Fibroblast of lung (primary cell): Measurements from ENCODE around the gene ST8SIA4. TPM values are rescaled to one million over a fixed set of nuclear protein-coding genes. Genes with fewer than 3 reads are reported as not detected.
A peak's percentile ranks its signal among the peaks of the same experiment; 100 is the strongest.

Experiments used
- DNase-seq, 2 donors: peaks; one replicate each; pipeline versions ENCODE4 v3.0.0 to v3.0.0-alpha.2; 2010; ENCODE audit warnings: low read depth in 2 of 2
- H2AFZ ChIP-seq: 2 replicates; pipeline ENCODE4 v1.5.1; 2012; ENCODE audit warnings: low read length, control low read depth, inconsistent platforms
- H3K27ac ChIP-seq: 2 replicates; pipeline ENCODE4 v1.5.1; 2011; ENCODE audit warnings: low read length, control low read depth; ENCODE audit not compliant: insufficient read depth
- H3K27me3 ChIP-seq: 2 replicates; pipeline ENCODE4 v1.5.1; 2011; ENCODE audit warnings: mild to moderate bottlenecking, low read length; ENCODE audit not compliant: control insufficient read depth, insufficient read depth
- H3K36me3 ChIP-seq: 2 replicates; pipeline ENCODE4 v1.5.1; 2011; ENCODE audit warnings: low read length; ENCODE audit not compliant: control insufficient read depth, insufficient read depth
- H3K4me1 ChIP-seq: 2 replicates; pipeline ENCODE4 v1.5.1; 2011; ENCODE audit warnings: low read length; ENCODE audit not compliant: control insufficient read depth, insufficient read depth; ENCODE audit errors: extremely low read depth
- H3K4me2 ChIP-seq: 2 replicates; pipeline ENCODE4 v1.5.1; 2011; ENCODE audit warnings: low read length, control low read depth; ENCODE audit not compliant: insufficient read depth; ENCODE audit errors: extremely low read depth
- H3K4me3 ChIP-seq, 4 experiments: fragments of 200-600 bp in 1 of 4; sonication (generic) in 1 of 4; replicated peaks in 1 of 4; 2 replicates each; pipeline ENCODE4 v1.5.1; 2011 to 2016; ENCODE audit warnings: low read length in 4 of 4, low read depth in 3 of 4, mild to moderate bottlenecking in 3 of 4, control low read depth in 2 of 4, inconsistent platforms in 1 of 4, mixed read lengths in 1 of 4; ENCODE audit not compliant: insufficient read depth in 1 of 4; ENCODE audit errors: control extremely low read depth in 1 of 4
- H3K79me2 ChIP-seq: 2 replicates; pipeline ENCODE4 v1.5.1; 2012; ENCODE audit warnings: mild to moderate bottlenecking, low read length, inconsistent platforms; ENCODE audit not compliant: control insufficient read depth, insufficient read depth
- H3K9ac ChIP-seq: 2 replicates; pipeline ENCODE4 v1.5.1; 2011; ENCODE audit warnings: mild to moderate bottlenecking, low read length, control low read depth; ENCODE audit not compliant: insufficient read depth
- H3K9me3 ChIP-seq: 2 replicates; pipeline ENCODE4 v1.5.1; 2012; ENCODE audit warnings: low read depth, low read length; ENCODE audit not compliant: control insufficient read depth, insufficient read depth
- H4K20me1 ChIP-seq: 2 replicates; pipeline ENCODE4 v1.5.1; 2011; ENCODE audit warnings: low read length; ENCODE audit not compliant: control insufficient read depth, insufficient read depth; ENCODE audit errors: extremely low read depth
- EZH2 ChIP-seq: IDR thresholded peaks from 2 replicates; pipeline ENCODE4 v1.5.1; 2012; ENCODE audit warnings: low read length, control low read depth, mild to moderate bottlenecking; ENCODE audit errors: missing control alignments
- polyA plus RNA-seq, 2 donors: library from polyadenylated mRNA; depleted of rRNA in 1 of 2; stranded (reverse) in 1 of 2; unstranded in 1 of 2; fragments of >200 nt; gene quantifications; 2 replicates each; pipeline ENCODE4 v1.2.1, GENCODE V29; 2011 to 2012; ENCODE audit warnings: missing spikeins in 1 of 2
- total RNA-seq: library from RNA; depleted of rRNA; stranded (reverse); fragments of >200 nt; gene quantifications from 2 replicates; pipeline ENCODE4 v1.2.1, GENCODE V29; 2014
- TF ChIP-seq, protein P1 (sequence below), 2 donors: IDR thresholded peaks in 1 of 2; conservative IDR thresholded peaks in 1 of 2; 1 replicate in 1 of 2; 2 replicates in 1 of 2; pipeline ENCODE4 v1.5.1; 2011 to 2012; ENCODE audit warnings: low read length in 2 of 2, control low read depth in 1 of 2, inconsistent platforms in 1 of 2, low read depth in 1 of 2, mild to moderate bottlenecking in 1 of 2

ST8SIA4 gene
- total and polyA plus RNA-seq, 2 donors (not counting 1 experiment from before 2014, with no cell fraction given) = 0.02 to 0.33 TPM

GRCh38 chr5:100799166-100799565 is 103.9 kb downstream of the ST8SIA4 start:
- no peak overlapping the region for H3K4me3 ChIP-seq
- H3K4me2 ChIP-seq = no peak overlapping the region
- H3K79me2 ChIP-seq = no peaks in the 10 kb centered on the region
- no peak overlapping the region for H2AFZ ChIP-seq
- no peak for DNase-seq
- no peaks in the 10 kb centered on the region for H3K4me1 ChIP-seq
- H4K20me1 ChIP-seq = no peaks in the 10 kb centered on the region
- H3K27me3 ChIP-seq = no peaks in the 10 kb centered on the region
- H3K9ac ChIP-seq = no peak overlapping the region
- TF ChIP-seq, protein P1, sequence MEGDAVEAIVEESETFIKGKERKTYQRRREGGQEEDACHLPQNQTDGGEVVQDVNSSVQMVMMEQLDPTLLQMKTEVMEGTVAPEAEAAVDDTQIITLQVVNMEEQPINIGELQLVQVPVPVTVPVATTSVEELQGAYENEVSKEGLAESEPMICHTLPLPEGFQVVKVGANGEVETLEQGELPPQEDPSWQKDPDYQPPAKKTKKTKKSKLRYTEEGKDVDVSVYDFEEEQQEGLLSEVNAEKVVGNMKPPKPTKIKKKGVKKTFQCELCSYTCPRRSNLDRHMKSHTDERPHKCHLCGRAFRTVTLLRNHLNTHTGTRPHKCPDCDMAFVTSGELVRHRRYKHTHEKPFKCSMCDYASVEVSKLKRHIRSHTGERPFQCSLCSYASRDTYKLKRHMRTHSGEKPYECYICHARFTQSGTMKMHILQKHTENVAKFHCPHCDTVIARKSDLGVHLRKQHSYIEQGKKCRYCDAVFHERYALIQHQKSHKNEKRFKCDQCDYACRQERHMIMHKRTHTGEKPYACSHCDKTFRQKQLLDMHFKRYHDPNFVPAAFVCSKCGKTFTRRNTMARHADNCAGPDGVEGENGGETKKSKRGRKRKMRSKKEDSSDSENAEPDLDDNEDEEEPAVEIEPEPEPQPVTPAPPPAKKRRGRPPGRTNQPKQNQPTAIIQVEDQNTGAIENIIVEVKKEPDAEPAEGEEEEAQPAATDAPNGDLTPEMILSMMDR (conservative IDR thresholded peaks at IDR 0.05 in 1 of 2, IDR thresholded peaks at IDR 0.05 in 1 of 2; ENCODE audit: low read depth in 1 of 2, low read length in 2 of 2) = no peak
- H3K9me3 ChIP-seq = no peaks in the 10 kb centered on the region
- H3K27ac ChIP-seq = no peak overlapping the region
- H3K36me3 ChIP-seq = no peaks in the 10 kb centered on the region

DNA sequence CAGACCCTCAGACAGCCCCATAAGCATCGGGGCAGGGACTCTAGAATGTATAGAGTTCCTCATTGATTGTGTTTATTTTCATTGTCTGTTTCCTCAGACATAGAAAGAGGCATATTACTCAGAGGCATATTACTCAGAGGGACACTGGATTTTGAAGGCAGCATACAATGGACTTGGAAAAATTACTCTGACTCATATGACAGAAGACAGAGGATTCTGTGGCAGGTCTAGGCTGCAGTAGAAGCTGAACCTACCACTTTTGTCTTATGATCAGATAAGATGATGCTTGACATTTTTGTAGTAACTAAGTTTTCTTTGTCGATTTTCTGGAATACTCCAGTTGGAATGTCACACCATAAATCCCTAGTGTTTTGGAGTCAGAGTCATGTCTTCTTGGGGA is 105.2 kb downstream of the ST8SIA4 start:
- Histone ChIP-seq H3K9ac (no peak overlapping the region), H3K4me2 (no peak overlapping the region), H3K4me1 (no peaks in the 10 kb centered on the region), H3K9me3 (no peaks in the 10 kb centered on the region), H3K36me3 (no peaks in the 10 kb centered on the region), H3K27ac (no peak overlapping the region), H3K4me3 (no peak overlapping the region), H2AFZ (no peak overlapping the region), H4K20me1 (no peaks in the 10 kb centered on the region), H3K27me3 (no peaks in the 10 kb centered on the region), H3K79me2 (no peaks in the 10 kb centered on the region)
- DNase-seq = peak; percentile 24 to 86
- TF ChIP-seq EZH2 = no peak
- TF ChIP-seq, protein P1 (conservative IDR thresholded peaks at IDR 0.05 in 1 of 2, IDR thresholded peaks at IDR 0.05 in 1 of 2; ENCODE audit: low read depth in 1 of 2, low read length in 2 of 2) = no peak

GRCh38 chr5:100796851-100797250 is 106.2 kb downstream of the ST8SIA4 start:
- Histone ChIP-seq H4K20me1 (no peaks in the 10 kb centered on the region), H3K9me3 (no peaks in the 10 kb centered on the region), H3K36me3 (no peaks in the 10 kb centered on the region), H3K79me2 (no peaks in the 10 kb centered on the region), H2AFZ (no peak overlapping the region), H3K4me2 (no peak overlapping the region), H3K9ac (no peak overlapping the region), H3K4me1 (no peaks in the 10 kb centered on the region), H3K4me3 (no peak overlapping the region), H3K27me3 (no peaks in the 10 kb centered on the region), H3K27ac (no peak overlapping the region)
- DNase-seq = no peak
- TF ChIP-seq, protein P1 (conservative IDR thresholded peaks at IDR 0.05 in 1 of 2, IDR thresholded peaks at IDR 0.05 in 1 of 2; ENCODE audit: low read depth in 1 of 2, low read length in 2 of 2) = no peak
- TF ChIP-seq EZH2 = no peak
